GM19467 (cell line): ENCODE data around the gene STK11.
"Not testable (repeated sequence)": the region's sequence is repeated elsewhere in the genome, so short reads cannot be mapped to it uniquely, and the experiment has no call there.

Experiments
- ATAC-seq: cut with Tn5 transposase; IDR thresholded peaks from one replicate; pipeline ENCODE4 v1.9.1; 2021; ENCODE audit warnings: mild to moderate bottlenecking, moderate library complexity; ENCODE audit not compliant: unreplicated experiment

The STK11 gene

DNA sequence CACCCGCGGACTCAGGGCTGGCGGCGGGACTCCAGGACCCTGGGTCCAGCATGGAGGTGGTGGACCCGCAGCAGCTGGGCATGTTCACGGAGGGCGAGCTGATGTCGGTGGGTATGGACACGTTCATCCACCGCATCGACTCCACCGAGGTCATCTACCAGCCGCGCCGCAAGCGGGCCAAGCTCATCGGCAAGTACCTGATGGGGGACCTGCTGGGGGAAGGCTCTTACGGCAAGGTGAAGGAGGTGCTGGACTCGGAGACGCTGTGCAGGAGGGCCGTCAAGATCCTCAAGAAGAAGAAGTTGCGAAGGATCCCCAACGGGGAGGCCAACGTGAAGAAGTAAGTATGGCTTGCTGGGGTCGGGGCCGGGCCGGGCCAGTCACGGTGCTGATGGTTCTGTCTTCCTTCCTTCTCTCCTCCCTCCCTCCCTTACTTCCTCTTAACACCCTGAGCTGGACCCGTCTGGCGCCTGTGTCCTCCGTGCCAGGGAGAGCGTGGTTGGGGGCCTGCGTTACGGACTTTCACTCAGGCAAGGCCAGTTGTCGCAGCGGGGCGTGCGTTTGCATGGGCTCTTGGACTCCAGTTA is 1.4 kb downstream of the STK11 start:
- no peak for ATAC-seq

DNA sequence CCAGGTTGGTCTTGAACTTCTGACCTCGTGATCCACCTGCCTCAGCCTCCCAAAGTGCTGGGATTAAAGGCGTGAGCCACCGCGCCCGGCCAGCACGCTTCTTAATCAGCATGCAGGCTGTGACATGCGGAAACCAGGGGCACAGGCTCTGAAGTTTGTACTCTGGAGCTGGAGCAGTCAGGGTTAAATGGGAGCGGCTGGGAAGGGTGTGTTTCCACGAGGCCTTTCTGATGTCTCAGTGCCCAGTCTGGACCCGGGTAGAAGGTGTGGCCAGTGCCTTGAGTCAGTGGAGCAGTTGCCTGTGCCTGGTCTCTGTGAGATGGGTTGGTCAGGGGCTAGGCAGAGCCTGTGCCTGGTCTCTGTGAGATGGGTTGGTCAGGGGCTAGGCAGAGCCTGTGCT is 3.3 kb downstream of the STK11 start:
- ATAC-seq = not testable (repeated sequence)

DNA sequence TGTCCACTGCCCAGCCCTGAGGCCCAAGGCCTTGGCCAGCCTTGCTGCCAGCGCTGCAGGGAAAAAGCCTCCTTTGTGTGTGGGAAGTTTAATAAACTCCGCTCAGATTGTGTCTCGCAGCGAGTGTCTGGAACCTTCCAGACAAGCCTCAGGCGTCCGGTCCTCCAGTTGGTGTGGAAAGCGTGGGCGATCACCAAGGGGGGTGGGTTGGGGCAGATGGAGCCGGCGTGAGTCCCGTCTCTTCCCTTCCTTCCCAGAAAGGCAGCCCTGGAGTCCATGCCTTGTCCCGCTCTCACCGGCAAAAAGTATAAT is 4.6 kb downstream of the STK11 start:
- no peak for ATAC-seq

DNA sequence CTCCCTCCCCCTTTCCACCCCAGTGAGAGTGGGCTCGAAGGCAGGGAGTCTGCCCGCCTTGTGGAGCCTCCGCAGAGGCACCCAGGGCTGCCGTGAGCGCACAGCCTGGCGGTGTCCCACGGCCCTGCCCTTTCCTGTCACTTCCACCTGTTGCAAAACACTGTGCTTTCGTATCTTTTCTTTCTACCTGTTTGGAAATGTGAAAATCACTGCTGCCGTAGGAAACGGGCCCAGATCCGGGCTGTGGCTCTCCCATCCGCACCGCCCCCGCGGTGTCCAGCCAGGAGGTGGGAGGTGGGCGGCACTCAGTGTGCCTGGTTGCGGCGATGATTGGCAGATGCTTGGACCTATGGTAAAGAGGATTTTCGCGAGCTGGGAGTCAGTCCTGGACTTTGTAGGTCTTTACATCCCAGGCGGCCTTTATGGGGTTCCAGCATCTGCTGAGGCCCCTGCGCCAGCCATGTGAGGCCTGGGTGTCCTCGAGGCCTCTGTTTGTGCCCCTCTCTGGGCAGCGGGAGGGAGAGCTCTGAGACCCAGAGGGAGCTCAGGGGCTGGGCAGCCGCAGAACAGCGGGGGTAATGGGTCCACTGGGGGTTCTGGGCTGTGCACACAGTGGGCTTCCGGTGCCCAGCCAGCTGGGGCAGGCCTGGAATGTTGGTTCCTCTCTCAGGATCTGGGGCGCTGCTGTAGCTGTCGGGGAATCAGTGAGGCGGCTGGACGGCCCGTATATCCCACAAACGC is 6.1 kb downstream of the STK11 start:
- ATAC-seq = no peak

DNA sequence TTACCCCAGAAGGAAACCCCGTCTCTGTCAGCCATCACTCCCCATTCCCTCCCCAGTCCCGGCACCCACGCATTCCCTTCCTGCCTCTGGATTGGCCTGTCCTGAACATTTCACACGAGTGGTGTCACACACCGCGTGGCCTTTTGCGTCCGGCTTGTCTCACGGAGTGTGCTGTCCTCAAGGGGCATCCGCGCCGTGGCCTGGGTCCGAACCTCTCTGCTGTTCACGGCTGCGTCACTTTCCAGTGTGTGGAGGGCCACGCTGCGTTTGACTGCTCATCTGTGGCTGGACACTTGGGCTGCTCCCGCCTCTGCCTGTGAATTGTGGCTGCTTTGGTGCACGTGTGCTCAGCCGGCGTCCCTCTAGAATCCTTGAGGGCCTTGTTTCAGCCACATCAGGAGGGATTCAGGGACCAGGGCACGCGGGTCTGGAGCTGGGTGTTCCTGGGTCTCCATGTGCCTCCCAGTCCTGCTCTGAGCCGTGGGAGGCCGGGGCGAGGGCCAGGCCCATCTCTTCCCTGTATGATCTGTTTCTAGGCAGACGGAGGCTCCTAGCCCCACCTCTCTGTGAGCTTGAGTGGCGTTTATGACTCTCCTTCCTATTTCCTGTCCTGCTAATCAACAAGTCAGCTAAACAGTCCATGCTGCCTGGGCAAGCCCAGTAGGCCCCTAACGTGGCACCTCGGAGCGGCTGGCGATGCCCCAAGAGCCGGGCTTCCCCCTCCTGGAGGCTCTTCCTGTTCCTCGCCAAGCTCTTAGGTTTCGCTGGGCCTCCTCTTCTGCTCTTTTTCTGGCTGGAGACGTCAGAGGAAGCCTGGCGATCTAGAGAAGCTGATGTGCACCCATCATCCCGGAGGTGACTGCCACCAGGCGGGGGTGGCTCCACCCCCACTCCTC is 8.1 kb downstream of the STK11 start:
- no peak for ATAC-seq

DNA sequence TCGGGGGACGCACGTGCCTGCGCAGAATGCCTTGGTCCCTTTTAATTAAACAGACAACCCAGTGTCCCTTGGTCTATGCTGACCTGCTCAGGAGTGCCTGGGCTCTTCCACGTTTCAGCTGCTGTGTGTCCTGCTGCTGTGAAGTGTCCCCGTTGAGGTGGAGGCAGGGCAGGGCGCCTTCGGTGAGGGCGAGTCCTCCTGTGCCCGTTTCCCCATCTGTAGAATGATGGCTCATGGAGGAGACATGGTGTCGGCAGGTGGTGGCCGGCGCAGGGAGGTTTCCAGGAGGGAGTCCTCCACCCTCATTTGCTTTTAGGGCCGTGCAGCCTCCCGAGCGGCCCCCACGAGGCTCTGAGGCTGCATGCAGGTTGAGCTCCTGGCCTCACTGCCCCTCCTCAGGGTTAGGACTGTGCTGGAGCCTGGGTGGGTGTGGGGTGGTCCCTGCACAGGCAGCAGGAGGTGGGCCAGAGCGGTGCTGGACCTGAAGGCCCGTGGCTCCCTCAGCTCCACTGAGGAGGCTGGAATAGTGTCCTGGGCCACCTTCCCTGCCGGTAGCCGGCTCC is 8.8 kb downstream of the STK11 start:
- no peak for ATAC-seq

DNA sequence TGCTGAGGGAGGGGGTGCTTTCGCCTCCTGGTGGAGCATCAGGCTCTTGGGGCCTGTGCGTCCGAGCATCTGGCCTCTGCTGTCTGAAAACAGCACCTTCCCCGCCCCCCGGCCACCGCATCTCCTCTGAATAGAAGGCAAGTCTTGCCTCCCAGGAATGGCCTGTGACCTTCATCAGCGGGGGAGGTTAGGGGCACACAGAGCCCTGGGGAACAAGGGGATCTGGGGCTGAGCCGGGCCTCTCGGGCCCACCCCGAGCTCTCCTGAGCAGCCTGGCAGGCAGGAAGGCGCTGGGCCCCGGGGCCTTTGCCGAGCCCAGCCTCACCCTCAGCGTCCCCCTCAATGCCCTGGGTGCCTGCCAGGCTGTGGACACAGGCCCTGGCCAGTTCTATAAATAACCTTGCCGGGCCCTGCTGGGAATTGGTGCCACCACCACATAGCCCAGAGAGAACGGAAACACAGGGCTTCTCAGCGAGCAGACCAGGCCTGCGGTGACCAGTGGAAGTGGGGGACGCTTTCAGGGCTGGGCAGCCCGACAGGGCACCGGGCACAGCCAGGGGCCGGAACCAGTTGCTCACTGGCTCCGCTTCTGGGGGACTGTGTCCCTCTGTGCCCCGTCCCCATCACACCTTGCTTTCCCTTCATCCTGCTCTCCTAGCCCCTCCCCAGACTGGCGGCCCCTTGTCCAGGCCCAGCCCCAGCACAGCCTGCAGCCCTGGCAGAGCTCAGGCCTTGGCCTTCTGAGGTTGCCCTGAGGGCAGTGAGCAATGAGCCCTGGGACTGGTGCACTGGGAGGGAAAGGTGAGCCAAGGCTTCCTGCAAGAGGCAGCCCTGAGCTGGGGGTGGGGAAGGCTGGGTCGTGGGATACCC is 9.5 kb downstream of the STK11 start:
- no peak for ATAC-seq

DNA sequence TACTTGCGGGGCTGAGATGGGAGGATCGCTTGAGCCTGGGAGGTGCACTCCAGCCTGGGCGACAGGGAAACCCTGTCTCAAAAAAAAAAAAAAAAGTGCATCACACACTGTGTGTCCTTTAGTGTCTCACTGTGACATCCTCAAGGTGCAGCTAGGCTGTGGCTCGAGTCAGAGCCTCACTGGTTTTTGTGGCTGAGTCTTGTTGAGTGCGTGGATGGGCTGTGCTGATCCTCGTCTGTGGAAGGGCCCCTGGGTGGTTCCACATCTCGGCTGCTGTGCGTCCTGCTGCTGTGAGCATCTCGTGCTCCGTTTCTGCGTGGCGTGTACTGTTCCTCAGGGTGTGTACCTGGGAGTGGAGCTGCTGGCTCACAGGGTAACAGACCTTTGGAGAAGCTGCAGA is 11.2 kb downstream of the STK11 start:
- ATAC-seq = no peak

DNA sequence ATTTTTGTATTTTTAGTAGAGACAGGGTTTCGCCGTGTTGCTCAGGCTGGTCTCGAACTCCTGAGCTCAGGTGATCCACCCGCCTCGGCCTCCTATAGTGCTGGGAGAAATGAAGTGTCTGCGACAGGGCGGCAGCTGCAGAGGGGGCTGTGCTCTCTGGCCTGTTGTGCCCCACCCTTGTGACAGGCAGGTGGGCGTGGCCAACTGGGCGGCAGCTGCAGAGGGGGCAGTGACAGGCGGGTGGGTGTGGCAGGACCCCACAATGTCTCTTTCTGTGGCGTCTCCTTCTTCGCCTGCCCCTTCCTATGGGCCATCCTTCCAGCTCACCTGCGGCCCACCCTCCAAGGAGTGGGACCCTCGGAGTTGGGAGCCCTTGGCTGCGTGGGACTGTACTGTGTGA is 11.8 kb downstream of the STK11 start:
- no peak for ATAC-seq

DNA sequence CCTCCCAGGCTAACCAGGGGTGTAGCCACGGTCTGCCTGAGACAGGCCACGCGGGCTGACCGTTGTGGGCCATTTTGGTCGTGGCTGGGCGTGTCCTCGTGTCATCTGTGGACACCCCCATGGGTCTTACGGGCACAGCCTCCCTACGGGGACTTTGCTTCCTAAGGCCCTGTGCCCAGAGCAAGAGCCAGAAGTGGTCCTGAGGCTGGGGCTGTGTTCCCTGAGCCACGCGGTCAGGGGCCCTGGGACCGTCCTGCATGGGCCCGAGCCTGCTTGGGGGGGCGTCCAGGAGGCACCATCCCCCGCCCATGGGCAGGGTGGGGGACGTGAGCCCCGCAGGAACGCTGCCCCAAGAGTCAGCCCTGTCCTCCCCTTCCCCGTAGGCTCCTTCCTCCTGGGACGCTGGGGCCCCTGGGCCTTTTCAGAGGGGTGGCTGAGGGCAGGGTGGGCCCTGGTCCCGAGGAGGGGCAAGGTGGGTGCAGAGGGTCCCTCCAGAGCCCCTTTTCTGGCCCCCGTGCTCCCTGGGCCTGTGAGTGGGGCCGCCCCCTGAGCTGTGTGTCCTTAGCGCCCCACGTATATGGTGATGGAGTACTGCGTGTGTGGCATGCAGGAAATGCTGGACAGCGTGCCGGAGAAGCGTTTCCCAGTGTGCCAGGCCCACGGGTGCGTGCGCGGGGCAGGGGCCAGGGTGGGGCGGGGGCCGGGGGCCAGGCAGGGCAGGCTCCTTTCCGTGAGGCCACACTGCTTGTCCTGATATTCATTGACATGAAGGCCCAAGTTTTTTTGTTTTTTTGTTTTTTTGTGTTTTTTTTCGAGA is 13.4 kb downstream of the STK11 start:
- no peak for ATAC-seq

DNA sequence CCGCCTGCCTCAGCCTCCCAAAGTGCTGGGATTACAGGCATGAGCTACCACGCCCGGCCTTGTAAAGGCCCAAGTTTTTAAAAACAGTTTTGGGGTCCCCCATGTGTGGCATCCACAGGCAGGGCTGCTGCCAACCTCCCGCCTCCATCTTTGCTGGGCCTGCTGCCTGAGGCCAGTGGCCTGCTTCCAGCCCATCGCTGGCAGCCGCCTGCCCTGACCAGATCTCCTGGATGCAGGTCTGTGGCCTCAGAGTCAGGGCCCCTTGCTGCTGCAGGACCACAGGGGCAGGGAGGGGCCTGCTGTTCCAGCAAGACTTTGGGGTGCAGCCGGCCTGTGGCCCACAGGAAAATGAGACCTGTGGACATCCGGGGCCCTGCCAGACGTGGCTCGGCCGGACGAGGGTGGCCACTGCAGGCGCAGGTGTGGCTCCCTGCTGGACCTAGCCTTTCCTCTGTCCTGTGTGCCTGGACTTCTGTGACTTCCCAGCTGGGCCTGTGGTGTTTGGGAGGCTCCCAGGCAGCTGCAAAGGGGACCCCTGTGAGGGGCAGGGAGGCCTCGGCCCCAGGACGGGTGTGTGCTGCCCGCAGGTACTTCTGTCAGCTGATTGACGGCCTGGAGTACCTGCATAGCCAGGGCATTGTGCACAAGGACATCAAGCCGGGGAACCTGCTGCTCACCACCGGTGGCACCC is 14.4 kb downstream of the STK11 start:
- no peak for ATAC-seq

DNA sequence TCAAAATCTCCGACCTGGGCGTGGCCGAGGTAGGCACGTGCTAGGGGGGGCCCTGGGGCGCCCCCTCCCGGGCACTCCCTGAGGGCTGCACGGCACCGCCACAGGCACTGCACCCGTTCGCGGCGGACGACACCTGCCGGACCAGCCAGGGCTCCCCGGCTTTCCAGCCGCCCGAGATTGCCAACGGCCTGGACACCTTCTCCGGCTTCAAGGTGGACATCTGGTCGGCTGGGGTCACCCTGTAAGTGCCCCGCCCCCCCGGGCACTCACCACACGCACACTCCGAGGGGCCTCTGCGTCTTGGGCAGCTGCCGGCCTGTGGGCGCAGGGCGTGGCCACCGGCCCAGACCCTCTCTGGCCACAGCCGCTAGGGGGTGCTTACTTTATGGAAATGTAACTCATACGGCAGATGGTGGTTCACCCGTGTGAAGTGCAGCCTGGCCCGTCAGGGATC is 14.9 kb downstream of the STK11 start:
- ATAC-seq = no peak

DNA sequence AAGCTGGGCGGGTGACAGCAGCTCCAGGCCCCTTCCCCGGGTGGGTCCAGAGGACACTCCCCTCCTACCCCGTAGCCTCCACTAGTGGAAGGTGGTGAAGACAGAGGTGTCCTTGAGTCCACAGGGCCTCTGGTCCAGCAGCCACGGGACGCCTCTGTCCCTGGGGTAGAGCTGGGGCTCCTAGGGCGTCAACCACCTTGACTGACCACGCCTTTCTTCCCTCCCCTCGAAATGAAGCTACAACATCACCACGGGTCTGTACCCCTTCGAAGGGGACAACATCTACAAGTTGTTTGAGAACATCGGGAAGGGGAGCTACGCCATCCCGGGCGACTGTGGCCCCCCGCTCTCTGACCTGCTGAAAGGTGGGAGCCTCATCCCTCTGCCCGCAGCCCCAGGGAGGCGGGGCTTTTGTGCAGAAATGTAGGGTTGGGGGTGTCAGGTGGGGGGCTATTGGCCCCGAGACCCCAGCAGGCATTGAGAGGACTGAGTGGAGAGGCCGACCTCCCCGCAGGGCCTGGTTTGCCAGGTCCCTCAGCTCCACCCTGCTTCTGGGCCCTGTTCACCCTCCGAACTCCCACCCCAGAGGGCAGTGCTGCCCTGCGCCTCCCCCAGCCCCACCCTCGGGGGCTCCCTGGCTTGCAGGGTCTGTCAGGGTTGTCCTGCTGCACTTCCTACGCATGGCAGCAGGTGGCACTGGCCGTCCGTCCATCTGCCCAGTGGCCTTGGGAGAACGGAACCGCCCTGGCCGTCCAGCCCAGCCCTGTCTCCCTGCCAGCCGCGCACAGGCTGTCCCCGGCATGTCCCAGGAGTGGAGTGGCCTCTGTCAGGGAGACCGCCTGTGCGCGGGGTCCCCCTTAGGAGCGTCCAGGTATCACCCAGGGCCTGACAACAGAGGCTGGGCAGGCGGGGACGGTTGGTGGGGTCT is 15.7 kb downstream of the STK11 start:
- no peak for ATAC-seq

DNA sequence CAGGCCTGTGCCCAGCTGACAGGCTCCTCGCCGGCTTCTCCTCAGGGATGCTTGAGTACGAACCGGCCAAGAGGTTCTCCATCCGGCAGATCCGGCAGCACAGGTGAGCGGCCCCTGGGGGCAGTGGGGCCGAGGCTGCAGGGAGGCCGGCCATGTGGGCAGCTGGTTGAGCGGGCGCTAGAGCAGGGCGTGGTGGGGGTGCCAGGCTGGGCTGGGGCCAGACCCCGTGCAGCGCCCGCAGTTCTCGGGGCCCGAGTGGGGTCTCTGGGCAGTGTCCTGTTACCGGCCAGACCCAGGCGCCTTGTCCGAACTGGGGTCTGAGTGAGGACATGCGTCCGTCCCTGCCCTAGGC is 16.3 kb downstream of the STK11 start:
- no peak for ATAC-seq

DNA sequence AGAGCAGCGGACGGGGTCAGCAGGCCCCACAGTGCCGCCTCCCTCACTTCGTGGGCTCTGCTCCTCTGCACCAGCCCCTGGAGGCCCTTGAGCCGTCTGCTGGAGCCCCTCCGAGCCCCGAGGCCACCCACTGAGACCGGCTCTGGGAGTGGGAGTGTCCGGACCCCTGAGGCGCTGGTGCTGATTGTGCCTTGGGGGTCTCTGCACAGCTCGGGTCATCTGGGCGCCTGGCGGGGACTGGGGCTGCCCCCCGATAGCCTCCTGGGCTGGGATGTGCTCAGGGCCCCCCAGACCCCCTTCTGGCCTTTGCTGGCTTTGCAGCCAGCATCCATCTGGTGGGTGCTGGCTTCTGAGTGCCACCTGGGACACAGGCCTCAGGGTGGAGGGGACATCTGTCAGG is 16.8 kb downstream of the STK11 start:
- no peak for ATAC-seq

DNA sequence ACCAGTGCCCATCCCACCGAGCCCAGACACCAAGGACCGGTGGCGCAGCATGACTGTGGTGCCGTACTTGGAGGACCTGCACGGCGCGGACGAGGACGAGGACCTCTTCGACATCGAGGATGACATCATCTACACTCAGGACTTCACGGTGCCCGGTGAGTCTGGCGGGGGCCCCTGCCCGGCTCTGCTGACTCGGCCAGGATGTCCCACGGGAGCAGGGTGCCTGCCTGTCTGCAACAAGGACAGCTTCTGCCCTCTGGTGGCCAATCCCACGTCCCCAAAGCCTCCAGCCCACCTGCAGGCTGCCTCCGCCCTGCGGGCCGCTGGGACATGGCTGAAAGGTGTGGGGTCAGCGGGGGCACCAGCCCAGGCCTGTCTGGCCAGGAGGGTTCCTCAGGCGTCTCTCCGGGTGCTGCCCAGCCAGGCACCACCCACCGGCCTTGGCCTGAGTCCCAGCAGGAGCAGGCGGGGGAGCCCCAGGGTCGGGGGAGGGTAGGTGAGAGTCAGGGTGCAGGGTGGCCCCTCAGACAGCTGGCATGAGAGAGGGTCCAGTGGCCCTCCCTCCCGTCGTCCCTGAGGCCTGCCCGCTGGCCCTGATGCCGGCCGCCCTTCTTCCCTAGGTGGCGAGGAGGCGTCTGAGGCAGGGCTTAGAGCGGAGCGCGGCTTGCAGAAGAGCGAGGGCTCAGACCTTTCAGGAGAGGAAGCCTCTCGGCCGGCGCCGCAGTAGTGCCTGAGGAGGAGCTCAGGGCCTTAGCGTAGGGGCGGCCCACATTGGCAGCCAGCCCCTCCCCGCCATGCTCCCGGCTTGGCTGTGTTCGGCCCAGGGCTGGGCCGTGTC is 17.7 kb downstream of the STK11 start:
- ATAC-seq = no peak

DNA sequence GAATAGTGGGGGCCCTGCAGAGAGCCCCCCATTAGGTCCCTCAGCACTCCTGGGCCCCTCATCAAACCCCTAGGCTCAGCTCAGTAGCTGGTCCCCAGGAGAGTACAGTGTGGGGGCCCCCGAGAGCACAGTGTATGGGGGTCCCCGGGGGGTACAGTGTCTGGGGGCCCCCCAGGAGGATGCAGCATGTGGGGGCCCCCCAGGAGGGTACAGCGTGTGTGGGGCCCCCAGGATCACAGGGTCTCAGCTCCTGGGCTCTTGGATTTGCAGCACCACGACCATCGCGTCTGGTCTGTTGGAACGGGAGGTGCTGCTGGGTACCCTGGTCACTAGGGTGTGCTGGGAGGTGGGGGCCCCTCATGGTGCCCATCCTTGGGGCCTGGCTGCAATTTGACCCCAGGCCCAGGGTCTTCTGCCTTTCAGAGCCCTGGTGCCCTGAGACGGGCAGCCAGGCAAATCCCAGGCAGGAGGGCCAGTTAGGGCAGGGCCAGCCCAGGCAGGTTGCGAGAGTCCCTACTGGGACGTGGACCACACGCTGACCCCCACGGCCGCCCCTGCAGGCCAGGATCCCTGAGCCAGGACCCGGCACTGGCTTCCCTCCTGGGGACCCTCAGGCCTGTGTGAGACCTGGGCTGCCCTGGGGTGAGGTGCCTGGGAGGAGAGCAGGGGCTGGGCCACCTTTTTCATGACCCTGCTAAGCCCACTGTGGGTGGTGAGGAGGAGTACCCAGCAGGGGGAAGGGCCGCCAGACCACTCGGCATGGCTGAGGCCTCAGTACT is 18.7 kb downstream of the STK11 start:
- no peak for ATAC-seq
